GM12878 (cell line): Measurements from ENCODE around the gene MYL6B. TPM values are rescaled to one million over a fixed set of nuclear protein-coding genes. Genes with fewer than 3 reads are reported as not detected.

Source experiments
- ATAC-seq: fragments of 200-7000 bp; cut with Tn5 transposase; 3 replicates; pipeline ENCODE4 v1.9.1; 2020; ENCODE audit warnings: mild to moderate bottlenecking, moderate library complexity
- BruUV-seq: library from RNA; stranded (reverse); fragments of 400-500 nt; replicated peaks from 2 replicates; lab custom pipeline; 2021; lab: Mats Ljungman, UMichigan
- CTCF ChIA-PET: fragments of 300-600 bp; sonication (Branson Sonifier 250); formaldehyde crosslinking; extraction: SDS; loops from one replicate; lab custom pipeline; 2021; ENCODE audit warnings: inconsistent platforms; lab: Yijun Ruan, JAX
- POLR2A ChIA-PET: fragments of 350-600 bp; formaldehyde crosslinking; extraction: SDS; loops from one replicate; lab custom pipeline; 2021; ENCODE audit warnings: inconsistent platforms; lab: Charles Lee
- RAD21 ChIA-PET: fragments of 300-600 bp; sonication (Branson Sonifier 250); formaldehyde crosslinking; loops from one replicate; lab custom pipeline; 2023; ENCODE audit warnings: antibody characterized with exemption; ENCODE audit not compliant: unreplicated experiment; lab: Charles Lee
- SMC1A ChIA-PET: fragments of 300-600 bp; sonication (Branson Sonifier 250); formaldehyde crosslinking; loops from one replicate; lab custom pipeline; 2023; ENCODE audit not compliant: unreplicated experiment, uncharacterized antibody; lab: Charles Lee
- DNase-seq: peaks from one replicate; pipeline ENCODE4 v3.0.0-alpha.2; 2011; ENCODE audit warnings: low read depth, low spot score
- FAIRE-seq: peaks from 3 replicates; lab custom pipeline; 2011; peaks lifted over from hg19 to GRCh38; lab: Jason Lieb, UNC
- H2AFZ ChIP-seq: 2 replicates; pipeline ENCODE4 v1.6.0; 2011; ENCODE audit warnings: low read depth, low read length, control low read depth; ENCODE audit not compliant: control insufficient read depth
- H3K27ac ChIP-seq: 2 replicates; pipeline ENCODE4 v1.5.1; 2011; ENCODE audit warnings: control low read depth; ENCODE audit not compliant: control insufficient read depth, insufficient read depth
- H3K27me3 ChIP-seq, 2 experiments: replicated peaks in 1 of 2; 2 replicates each; pipeline versions ENCODE4 v1.6.0 to v1.6.1; 2011; ENCODE audit warnings: low read length in 1 of 2; ENCODE audit not compliant: control insufficient read depth in 2 of 2, insufficient read depth in 2 of 2
- H3K36me3 ChIP-seq, 2 experiments: 2 replicates each; pipeline ENCODE4 v1.5.1; 2011; ENCODE audit warnings: low read length in 1 of 2; ENCODE audit not compliant: control insufficient read depth in 2 of 2, insufficient read depth in 2 of 2
- H3K4me1 ChIP-seq: 2 replicates; pipeline ENCODE4 v1.6.1; 2011; ENCODE audit warnings: mild to moderate bottlenecking, low read length, moderate library complexity, mixed read lengths; ENCODE audit not compliant: control insufficient read depth, insufficient read depth
- H3K4me2 ChIP-seq: 2 replicates; pipeline ENCODE4 v1.6.0; 2011; ENCODE audit warnings: control low read depth; ENCODE audit not compliant: control insufficient read depth, insufficient read depth
- H3K4me3 ChIP-seq: fragments of 200-600 bp; sonication (generic); 2 replicates; pipeline ENCODE4 v1.5.1; 2016
- H3K79me2 ChIP-seq: 2 replicates; pipeline ENCODE4 v1.6.0; 2011; ENCODE audit warnings: low read length; ENCODE audit not compliant: control insufficient read depth, insufficient read depth
- H3K9ac ChIP-seq: 2 replicates; pipeline ENCODE4 v1.8.0; 2011; ENCODE audit warnings: low read length, control low read depth, mixed read lengths; ENCODE audit not compliant: control insufficient read depth, insufficient read depth
- H3K9me3 ChIP-seq: replicated peaks from 3 replicates; pipeline ENCODE4 v1.5.1; 2011; ENCODE audit warnings: mild to moderate bottlenecking, low read length; ENCODE audit not compliant: control insufficient read depth, insufficient read depth
- H4K20me1 ChIP-seq: 2 replicates; pipeline ENCODE4 v1.6.0; 2011; ENCODE audit not compliant: control insufficient read depth, insufficient read depth
- ASH2L ChIP-seq: fragments of 300-600, 200-600 bp; sonication (generic); IDR thresholded peaks from 2 replicates; pipeline ENCODE4 v1.6.1; 2017; ENCODE audit warnings: low read depth, mild to moderate bottlenecking, borderline replicate concordance
- CREB1 ChIP-seq: IDR thresholded peaks from 2 replicates; pipeline ENCODE4 v1.6.1; 2012; ENCODE audit warnings: low read depth, mild to moderate bottlenecking, inconsistent platforms
- IRF3 ChIP-seq: fragments of 450-650 bp; IDR thresholded peaks from 2 replicates; pipeline ENCODE4 v1.6.1; 2014; ENCODE audit warnings: mild to moderate bottlenecking
- NBN ChIP-seq: fragments of 450-650 bp; IDR thresholded peaks from 2 replicates; pipeline ENCODE4 v1.6.1; 2016
- RCOR1 ChIP-seq: conservative IDR thresholded peaks from 2 replicates; pipeline ENCODE4 v1.6.1; 2012; ENCODE audit warnings: low read depth, low read length, improper control_type of control experiment
- RFX5 ChIP-seq: IDR thresholded peaks from 2 replicates; pipeline ENCODE4 v1.6.1; 2011; ENCODE audit warnings: low read depth, low read length, improper control_type of control experiment
- RUNX3 ChIP-seq: IDR thresholded peaks from 2 replicates; pipeline ENCODE4 v1.6.1; 2012; ENCODE audit warnings: low read length, inconsistent platforms
- WRNIP1 ChIP-seq: IDR thresholded peaks from 2 replicates; pipeline ENCODE4 v1.6.1; 2011; ENCODE audit warnings: low read depth, low read length, improper control_type of control experiment, borderline replicate concordance
- WGBS: methylation state at CpG from one replicate; pipeline ENCODE4 v1.1.6; 2016; ENCODE audit warnings: low lambda C conversion rate; ENCODE audit not compliant: insufficient replicate concordance, insufficient coverage; ENCODE audit errors: missing lambda C conversion rate; 5-methylcytosine and 5-hydroxymethylcytosine counted together
- in situ Hi-C: fragments of 300-500 bp; cut with MboI; formaldehyde crosslinking; loops from 9 replicates; pipeline ENCODE4 v1.14.3; 2018; ENCODE audit warnings: mixed read lengths
- intact Hi-C: fragments of 100-400 bp; cut with micrococcal nuclease; formaldehyde crosslinking; loops from one replicate; pipeline ENCODE4 v1.14.2; 2022; ENCODE audit not compliant: unreplicated experiment
- polyA plus RNA-seq, 11 experiments: library from polyadenylated mRNA; depleted of rRNA in 4 of 11; unstranded in 6 of 11; stranded (reverse) in 5 of 11; fragments of >200 nt; fragmentation: Nextera tagmentation in 4 of 11; fragmentation: Illumina TruSeq in 1 of 11; extraction: Ambion mirVana in 4 of 11; extraction: Trizol in 1 of 11; gene quantifications; 1 replicate in 1 of 11; 2 replicates in 10 of 11; pipeline versions ENCODE4 v1.2.1 to v1.2.3, GENCODE V29; 2011 to 2016; ENCODE audit warnings: inconsistent platforms in 2 of 11, missing spikeins in 2 of 11, low read depth in 1 of 11
- total RNA-seq, 4 experiments: library from RNA; depleted of rRNA in 3 of 4; stranded (reverse); fragments of >200 nt in 3 of 4; fragmentation: Illumina TruSeq in 1 of 4; extraction: Trizol in 1 of 4; gene quantifications; 2 replicates each; pipeline versions ENCODE4 v1.2.1 to v1.2.3, GENCODE V29; 2013 to 2021

Gene MYL6B
- total and polyA plus RNA-seq, 10 of the 15 experiments (the other 5 are each of a cell fraction or from before 2014, with no cell fraction given) = 75.5 to 153 (median 114) TPM

- H3K36me3 ChIP-seq = no peaks in the 10 kb centered on the region
- no peak for TF ChIP-seq RUNX3
- no peak for TF ChIP-seq ASH2L
- TF ChIP-seq RCOR1 = no peak
- no peak for TF ChIP-seq CREB1
- no peak for TF ChIP-seq IRF3
- TF ChIP-seq NBN = no peak
- TF ChIP-seq WRNIP1 = no peak
- TF ChIP-seq RFX5 = no peak
- TF ChIP-seq, all 136 proteins: peak for 0
- SMC1A ChIA-PET = interaction anchor here (0.6 to 1.7 kb wide), 3 partner anchors 24 to 58 kb away, joined by 3 to 6 read pairs (median 3); partner anchors contain the start of gene RNF41
- no peak for ATAC-seq
- no peak overlapping the region for H2AFZ ChIP-seq
- intact Hi-C loops = loop anchor here (10.0 kb wide), 1 partner anchor 397 kb away; no protein-coding TSS in a partner anchor
- BruUV-seq = no TSS peak
- no peak overlapping the region for H3K4me3 ChIP-seq
- RAD21 ChIA-PET = no interaction called here
- DNase-seq = no peak
- H3K27me3 ChIP-seq = no peaks in the 10 kb centered on the region
- no peaks in the 10 kb centered on the region for H3K79me2 ChIP-seq
- no peaks in the 10 kb centered on the region for H4K20me1 ChIP-seq
- CTCF ChIA-PET = interaction anchor here (1.0 to 4.7 kb wide), 4 partner anchors 8 to 266 kb away, joined by 4 to 26 read pairs (median 6); no protein-coding TSS in a partner anchor
- H3K4me2 ChIP-seq = no peak overlapping the region
- H3K9me3 ChIP-seq = no peaks in the 10 kb centered on the region
- in situ Hi-C loops = no loop called here
- FAIRE-seq = no peak
- no peaks in the 10 kb centered on the region for H3K4me1 ChIP-seq
- POLR2A ChIA-PET = interaction anchor here (0.6 kb wide), 1 partner anchor 423 kb away, joined by 5 read pairs; no protein-coding TSS in a partner anchor
- 87% methylated on average over 9 of the region's 9 CpGs for WGBS
- H3K27ac ChIP-seq = no peak overlapping the region
- no peak overlapping the region for H3K9ac ChIP-seq
Observed at GRCh38 chr12:56197921-56198635, 45.7 kb downstream of the MYL6B start.
